Ascending aorta (tissue), 2 donors: ENCODE results near the gene B4GALNT1. TPM values are rescaled to one million over a fixed set of nuclear protein-coding genes. Genes with fewer than 3 reads are reported as not detected.

Experiments
- DNase-seq, 2 donors: peaks; one replicate each; pipeline ENCODE4 v3.0.0-alpha.2; 2019; ENCODE audit warnings: low spot score in 2 of 2
- H3K27ac ChIP-seq, 2 donors: fragments of 200-600 bp; sonication (generic); one replicate each; pipeline ENCODE4 v1.5.1; 2016 to 2017; ENCODE audit warnings: mild to moderate bottlenecking in 1 of 2
- H3K27me3 ChIP-seq: fragments of 200-600 bp; sonication (generic); one replicate; pipeline ENCODE4 v1.5.1; 2017
- H3K36me3 ChIP-seq, 2 donors: fragments of 200-600 bp; sonication (generic); one replicate each; pipeline ENCODE4 v1.5.1; 2016
- H3K4me1 ChIP-seq, 2 donors: fragments of 200-600 bp; sonication (generic); one replicate each; pipeline ENCODE4 v1.5.1; 2016 to 2017; ENCODE audit warnings: mild to moderate bottlenecking in 1 of 2
- H3K4me3 ChIP-seq, 2 donors: fragments of 200-600 bp; sonication (generic); one replicate each; pipeline ENCODE4 v1.5.1; 2016 to 2017; ENCODE audit warnings: mild to moderate bottlenecking in 1 of 2
- H3K9me3 ChIP-seq, 2 donors: fragments of 200-600 bp; sonication (generic); one replicate each; pipeline ENCODE4 v1.5.1; 2016
- CTCF ChIP-seq, 3 experiments: fragments of 200-600 bp in 2 of 3; fragments of 450-650 bp in 1 of 3; sonication (generic) in 2 of 3; IDR thresholded peaks; one replicate each; pipeline ENCODE4 v1.5.1; 2016 to 2019; ENCODE audit warnings: antibody characterized with exemption in 3 of 3, mild to moderate bottlenecking in 1 of 3, moderate library complexity in 1 of 3
- intact Hi-C: fragments of 100-400 bp; cut with DNase I; formaldehyde crosslinking; loops from one replicate; pipeline ENCODE4 v1.15.1; 2023
- total RNA-seq: library from RNA; depleted of rRNA; stranded (reverse); fragments of >200 nt; gene quantifications from one replicate; pipeline ENCODE4 v1.1.0, GENCODE V29; 2016

Gene B4GALNT1
- total RNA-seq, 1 donor from 2014 or later: 16.6 TPM

- Histone ChIP-seq H3K9me3 (no peaks in the 10 kb centered on the region), H3K36me3 (peaks cover 13 to 33% of the 10 kb centered on the region in 2 donors), H3K4me3 (peak overlapping the region; percentile 70 to 88), H3K27me3 (no peaks in the 10 kb centered on the region), H3K27ac (peak overlapping the region; percentile 87 to 97), H3K4me1 (peaks cover 6 to 41% of the 10 kb centered on the region in 2 donors)
- DNase-seq: peak in 1 of 2 donors; percentile 83
- TF ChIP-seq CTCF (IDR thresholded peaks at IDR 0.05): no peak
- intact Hi-C loops: loop anchor here (2.0 to 5.0 kb wide), 2 partner anchors 20 to 82 kb away; partner anchors contain the start of genes OS9 and PIP4K2C
Observed at GRCh38 chr12:57610554-57611107, 22.4 kb downstream of the B4GALNT1 start.

- H3K36me3 ChIP-seq: peaks cover 6 to 26% of the 10 kb centered on the region in 2 donors
- H3K9me3 ChIP-seq: no peaks in the 10 kb centered on the region
- no peaks in the 10 kb centered on the region for H3K27me3 ChIP-seq
- H3K4me1 ChIP-seq: peaks cover 6 to 45% of the 10 kb centered on the region in 2 donors
- peak overlapping the region; percentile 87 to 97 for H3K27ac ChIP-seq
- DNase-seq: no peak
- peak overlapping the region; percentile 70 to 88 for H3K4me3 ChIP-seq
- no peak for TF ChIP-seq CTCF (IDR thresholded peaks at IDR 0.05)
- intact Hi-C loops: loop anchor here (2.0 to 5.0 kb wide), 2 partner anchors 19 to 82 kb away; partner anchors contain the start of genes OS9 and PIP4K2C
Observed at GRCh38 chr12:57609781-57610553, 23.0 kb downstream of the B4GALNT1 start.

- peak overlapping the region; percentile 87 to 97 for H3K27ac ChIP-seq
- no peaks in the 10 kb centered on the region for H3K9me3 ChIP-seq
Observed at GRCh38 chr12:57609101-57609780, 23.8 kb downstream of the B4GALNT1 start.

GRCh38 chr12:57607958-57608663, 24.9 kb downstream of the B4GALNT1 start:
- H3K4me1 ChIP-seq: peaks cover 6 to 42% of the 10 kb centered on the region in 2 donors
- DNase-seq: no peak
- H3K27ac ChIP-seq: peak overlapping the region in 1 of 2 donors; percentile 32

More at GRCh38 chr12:57609101-57609780, 23.8 kb downstream of the B4GALNT1 start:
- no peak for DNase-seq
- intact Hi-C loops: no loop called here
- TF ChIP-seq CTCF (IDR thresholded peaks at IDR 0.05): no peak
- peaks cover 6 to 45% of the 10 kb centered on the region in 2 donors for H3K4me1 ChIP-seq
- no peaks in the 10 kb centered on the region for H3K27me3 ChIP-seq
- H3K36me3 ChIP-seq: peaks cover 0 to 19% of the 10 kb centered on the region in 2 donors
- peak overlapping the region; percentile 70 to 88 for H3K4me3 ChIP-seq

More at GRCh38 chr12:57607958-57608663, 24.9 kb downstream of the B4GALNT1 start:
- Histone ChIP-seq H3K36me3 (peaks cover 0 to 10% of the 10 kb centered on the region in 2 donors), H3K9me3 (no peaks in the 10 kb centered on the region), H3K27me3 (no peaks in the 10 kb centered on the region), H3K4me3 (no peak overlapping the region)
- intact Hi-C loops: no loop called here
- no peak for TF ChIP-seq CTCF (IDR thresholded peaks at IDR 0.05)
